Measurements from ENCODE around the gene ARHGAP26. TPM values are rescaled to one million over a fixed set of nuclear protein-coding genes. Genes with fewer than 3 reads are reported as not detected.

ARHGAP26 gene
- total RNA-seq, 1 experiment from 2014 or later: 34.5 TPM

GRCh38 chr5:143026380-143026779 is 256.2 kb downstream of the ARHGAP26 start:
- Histone ChIP-seq H3K27ac (ENCODE audit: low read depth, low read length) (no peak overlapping the region), H3K9me2 (ENCODE audit: insufficient read depth) (no peaks in the 10 kb centered on the region), H3K9ac (ENCODE audit: low read length) (no peak overlapping the region), H3K27me3 (ENCODE audit: insufficient read depth, low read length) (no peaks in the 10 kb centered on the region; the same call in 1 of the 2 replicates), H3K9me3 (ENCODE audit: control insufficient read depth in 1 of 2, insufficient read depth in 1 of 2, low read depth in 1 of 2, low read length in 2 of 2) (no peaks in the 10 kb centered on the region), H3K4me2 (ENCODE audit: low read length) (no peak overlapping the region), H2AFZ (ENCODE audit: low read depth, low read length, poor library complexity, severe bottlenecking) (no peak overlapping the region), H4K20me1 (ENCODE audit: insufficient read depth) (no peaks in the 10 kb centered on the region), H3K36me3 (ENCODE audit: control insufficient read depth in 1 of 2, insufficient read depth in 2 of 2, low read length in 2 of 2) (no peaks in the 10 kb centered on the region), H3K79me2 (ENCODE audit: insufficient read depth, low read length) (no peaks in the 10 kb centered on the region), H3K4me1 (ENCODE audit: control insufficient read depth in 1 of 2, insufficient read depth in 2 of 2, low read length in 2 of 2) (no peaks in the 10 kb centered on the region), H3K4me3 (replicated peaks in 1 of 2; ENCODE audit: low read depth in 1 of 2, low read length in 2 of 2) (no peak overlapping the region)
- intact Hi-C loops (cut with micrococcal nuclease): no loop called here
- POLR2A ChIA-PET: no interaction called here
- TF ChIP-seq CTCF (IDR thresholded peaks at IDR 0.05 in 2 of 3, conservative IDR thresholded peaks at IDR 0.05 in 1 of 3; ENCODE audit: borderline replicate concordance in 1 of 3, insufficient read depth in 1 of 3, low read depth in 2 of 3, low read length in 2 of 3) (no peak), CEBPB (IDR thresholded peaks at IDR 0.05; ENCODE audit: low read depth) (no peak), RAD21 (IDR thresholded peaks at IDR 0.05; ENCODE audit: low read depth) (no peak), ELF1 (IDR thresholded peaks at IDR 0.05; ENCODE audit: borderline replicate concordance, low read depth) (no peak), POLR2AphosphoS5 (IDR thresholded peaks at IDR 0.05; ENCODE audit: low read depth, low read length) (no peak), MAX (IDR thresholded peaks at IDR 0.05) (no peak), SIN3A (IDR thresholded peaks at IDR 0.05; ENCODE audit: low read depth) (no peak), SRF (IDR thresholded peaks at IDR 0.05; ENCODE audit: low read depth) (no peak)
- no TSS peak for BruUV-seq (replicated peaks)
- RAD21 ChIA-PET (ENCODE audit: low non-redundant PET in 1 of 2, low total read pairs in 2 of 2, uncharacterized antibody in 2 of 2, unreplicated experiment in 2 of 2): no interaction called here
- DNase-seq (ENCODE audit: low read depth, low spot score) (no peak), ATAC-seq (no peak)
- CTCF ChIA-PET: no interaction called here

- Histone ChIP-seq H3K9ac (ENCODE audit: low read length) (no peak overlapping the region), H3K4me1 (ENCODE audit: control insufficient read depth in 1 of 2, insufficient read depth in 2 of 2, low read length in 2 of 2) (peaks cover 12 to 25% of the 10 kb centered on the region in 2 experiments), H3K27ac (ENCODE audit: low read depth, low read length) (no peak overlapping the region), H3K79me2 (ENCODE audit: insufficient read depth, low read length) (no peaks in the 10 kb centered on the region), H3K4me3 (replicated peaks in 1 of 2; ENCODE audit: low read depth in 1 of 2, low read length in 2 of 2) (no peak overlapping the region), H3K9me3 (ENCODE audit: control insufficient read depth in 1 of 2, insufficient read depth in 1 of 2, low read depth in 1 of 2, low read length in 2 of 2) (no peaks in the 10 kb centered on the region), H4K20me1 (ENCODE audit: insufficient read depth) (no peaks in the 10 kb centered on the region), H2AFZ (ENCODE audit: low read depth, low read length, poor library complexity, severe bottlenecking) (no peak overlapping the region), H3K36me3 (ENCODE audit: control insufficient read depth in 1 of 2, insufficient read depth in 2 of 2, low read length in 2 of 2) (no peaks in the 10 kb centered on the region), H3K27me3 (ENCODE audit: insufficient read depth, low read length) (no peaks in the 10 kb centered on the region; the same call in 1 of the 2 replicates), H3K9me2 (ENCODE audit: insufficient read depth) (no peaks in the 10 kb centered on the region), H3K4me2 (ENCODE audit: low read length) (no peak overlapping the region)
- BruUV-seq (replicated peaks): no TSS peak
- POLR2A ChIA-PET: no interaction called here
- TF ChIP-seq ZFX (IDR thresholded peaks at IDR 0.05) (no peak), JUND (IDR thresholded peaks at IDR 0.05) (no peak), SIN3A (IDR thresholded peaks at IDR 0.05; ENCODE audit: low read depth) (no peak), SRF (IDR thresholded peaks at IDR 0.05; ENCODE audit: low read depth) (no peak), ZNF274 (IDR thresholded peaks at IDR 0.05; ENCODE audit: low read depth, low read length) (no peak), FOSL1 (IDR thresholded peaks at IDR 0.05; ENCODE audit: low read depth) (no peak), CBX3 (IDR thresholded peaks at IDR 0.05; ENCODE audit: low read depth) (no peak), TCF7L2 (IDR thresholded peaks at IDR 0.05; ENCODE audit: borderline replicate concordance, extremely low read depth, insufficient read depth, insufficient read length) (no peak)
- CTCF ChIA-PET: interaction anchor here (1.3 kb wide), 1 partner anchor 141 kb away, joined by 3 read pairs; no protein-coding TSS in a partner anchor
- DNase-seq (ENCODE audit: low read depth, low spot score) (no peak), ATAC-seq (no peak)
- RAD21 ChIA-PET (ENCODE audit: low non-redundant PET in 1 of 2, low total read pairs in 2 of 2, uncharacterized antibody in 2 of 2, unreplicated experiment in 2 of 2): no interaction called here
- intact Hi-C loops (cut with micrococcal nuclease): no loop called here
Measured at GRCh38 chr5:143029293-143029692, 259.1 kb downstream of the ARHGAP26 start.
